ENCODE results near the gene NTPCR. TPM values are rescaled to one million over a fixed set of nuclear protein-coding genes. Genes with fewer than 3 reads are reported as not detected.

The NTPCR gene
- total RNA-seq, 1 experiment from 2014 or later, result 45.3 TPM

GRCh38 chr1:233033361-233033760 lies 83.0 kb downstream of the NTPCR start:
- H4K20me1 ChIP-seq (ENCODE audit: insufficient read depth), result no peaks in the 10 kb centered on the region
- ChIA-PET POLR2A (ENCODE audit: unreplicated experiment) (no interaction called here), CTCF (no interaction called here)
- no peak overlapping the region for H3K27ac ChIP-seq
- DNase-seq, result no peak
- intact Hi-C loops (cut with micrococcal nuclease; ENCODE audit: unreplicated experiment), result no loop called here
- no peaks in the 10 kb centered on the region for H3K4me1 ChIP-seq (replicated peaks; ENCODE audit: insufficient read depth)
- no peak overlapping the region for H2AFZ ChIP-seq
- no peaks in the 10 kb centered on the region for H3K27me3 ChIP-seq (ENCODE audit: insufficient read depth, low read depth)
- no peaks in the 10 kb centered on the region for H3F3A ChIP-seq (ENCODE audit: insufficient read depth, low read depth)
- H3K36me3 ChIP-seq (ENCODE audit: low read depth), result no peaks in the 10 kb centered on the region
- no peaks in the 10 kb centered on the region for H3K9me2 ChIP-seq (ENCODE audit: insufficient read depth)
- H3K4me3 ChIP-seq, result no peak overlapping the region
- no peak overlapping the region for H3K4me2 ChIP-seq
- BruUV-seq (replicated peaks), result no TSS peak
- H3K79me2 ChIP-seq (ENCODE audit: low read depth), result no peaks in the 10 kb centered on the region
- H3K9me3 ChIP-seq (ENCODE audit: insufficient read depth, low read depth), result no peaks in the 10 kb centered on the region
- TF ChIP-seq EZH2 (IDR thresholded peaks at IDR 0.05; ENCODE audit: low read depth) (no peak), CTCF (conservative IDR thresholded peaks at IDR 0.05) (no peak)

Other genes starting within 250 kb of the NTPCR start
- gene MAP10, start 145.2 kb upstream of the NTPCR start, total RNA-seq (2021), result 0.13 TPM in 1 of 2 replicates, not detected in the other

Data from PC-9 (cell line).